Measurements from ENCODE around the gene HPRT1.

Gene HPRT1

GRCh38 chrX:134476284-134476683, 16.3 kb downstream of the HPRT1 start:
- DNase-seq (ENCODE audit: low read depth in 2 of 2): no peak

- no peak for DNase-seq (ENCODE audit: low read depth in 2 of 2)
Measured at GRCh38 chrX:134478374-134478773, 18.4 kb downstream of the HPRT1 start.

- no peak for DNase-seq (ENCODE audit: low read depth in 2 of 2)
Measured at GRCh38 chrX:134480061-134480460, 20.1 kb downstream of the HPRT1 start.

GRCh38 chrX:134481339-134481738, 21.4 kb downstream of the HPRT1 start:
- DNase-seq (ENCODE audit: low read depth in 2 of 2): no peak

GRCh38 chrX:134482371-134482770, 22.4 kb downstream of the HPRT1 start:
- no peak for DNase-seq (ENCODE audit: low read depth in 2 of 2)

- DNase-seq (ENCODE audit: low read depth in 2 of 2): no peak
Measured at GRCh38 chrX:134484039-134484438, 24.1 kb downstream of the HPRT1 start.

GRCh38 chrX:134501941-134502340, 42.0 kb downstream of the HPRT1 start:
- no peak for DNase-seq (ENCODE audit: low read depth in 2 of 2)

GRCh38 chrX:134502686-134503085, 42.7 kb downstream of the HPRT1 start:
- no peak for DNase-seq (ENCODE audit: low read depth in 2 of 2)

GRCh38 chrX:134512566-134512965, 52.6 kb downstream of the HPRT1 start:
- no peak for DNase-seq (ENCODE audit: low read depth in 2 of 2)

- no peak for DNase-seq (ENCODE audit: low read depth in 2 of 2)
Measured at GRCh38 chrX:134513091-134513490, 53.1 kb downstream of the HPRT1 start.

GRCh38 chrX:134520860-134521390, 61.0 kb downstream of the HPRT1 start:
- no peak for DNase-seq (ENCODE audit: low read depth in 2 of 2)

GRCh38 chrX:134524181-134524580, 64.2 kb downstream of the HPRT1 start:
- DNase-seq (ENCODE audit: low read depth in 2 of 2): no peak

- DNase-seq (ENCODE audit: low read depth in 2 of 2): no peak
Measured at GRCh38 chrX:134525086-134525792, 65.3 kb downstream of the HPRT1 start.

GRCh38 chrX:134526399-134526798, 66.4 kb downstream of the HPRT1 start:
- DNase-seq (ENCODE audit: low read depth in 2 of 2): no peak

- DNase-seq (ENCODE audit: low read depth in 2 of 2): no peak
Measured at GRCh38 chrX:134528960-134529359, 69.0 kb downstream of the HPRT1 start.

- DNase-seq (ENCODE audit: low read depth in 2 of 2): no peak
Measured at GRCh38 chrX:134529481-134529880, 69.5 kb downstream of the HPRT1 start.

- no peak for DNase-seq (ENCODE audit: low read depth in 2 of 2)
Measured at GRCh38 chrX:134530845-134531244, 70.9 kb downstream of the HPRT1 start.

- DNase-seq (ENCODE audit: low read depth in 2 of 2): no peak
Measured at GRCh38 chrX:134533352-134533751, 73.4 kb downstream of the HPRT1 start.

GRCh38 chrX:134533952-134534351, 74.0 kb downstream of the HPRT1 start:
- DNase-seq (ENCODE audit: low read depth in 2 of 2): no peak

- DNase-seq (ENCODE audit: low read depth in 2 of 2): no peak
Measured at GRCh38 chrX:134537179-134537955, 77.4 kb downstream of the HPRT1 start.

GRCh38 chrX:134538316-134538715, 78.4 kb downstream of the HPRT1 start:
- DNase-seq (ENCODE audit: low read depth in 2 of 2): no peak

- no peak for DNase-seq (ENCODE audit: low read depth in 2 of 2)
Measured at GRCh38 chrX:134541906-134542305, 81.9 kb downstream of the HPRT1 start.

- no peak for DNase-seq (ENCODE audit: low read depth in 2 of 2)
Measured at GRCh38 chrX:134542485-134542884, 82.5 kb downstream of the HPRT1 start.

All from stimulated activated CD8-positive, alpha-beta memory T cell treated with anti-CD3 and anti-CD28 coated beads, Interleukin-7, amount 100 ng/mL, for 1 hour (primary cell).